Measurements from ENCODE around the gene HES6.
A peak's percentile ranks its signal among the peaks of the same experiment; 100 is the strongest.

Gene HES6

GRCh38 chr2:238231251-238231793 lies 8.5 kb downstream of the HES6 start:
- DNase-seq: no peak

GRCh38 chr2:238230699-238231098 lies 9.1 kb downstream of the HES6 start:
- DNase-seq: no peak

GRCh38 chr2:238228700-238229099 lies 11.1 kb downstream of the HES6 start:
- DNase-seq: peak in 1 of 2 experiments; percentile 12

GRCh38 chr2:238227587-238228032 lies 12.2 kb downstream of the HES6 start:
- no peak for DNase-seq

- no peak for DNase-seq
These were observed 12.9 kb downstream of the HES6 start for GRCh38 chr2:238226698-238227586.

GRCh38 chr2:238225911-238226697 lies 13.7 kb downstream of the HES6 start:
- DNase-seq: no peak

GRCh38 chr2:238225121-238225520 lies 14.7 kb downstream of the HES6 start:
- DNase-seq: no peak

GRCh38 chr2:238224356-238225035 lies 15.3 kb downstream of the HES6 start:
- no peak for DNase-seq

- no peak for DNase-seq
These were observed 18.8 kb downstream of the HES6 start for GRCh38 chr2:238220892-238221521.

- DNase-seq: no peak
These were observed 19.5 kb downstream of the HES6 start for GRCh38 chr2:238220274-238220891.

- DNase-seq: peak; percentile 58 to 88
These were observed 23.1 kb downstream of the HES6 start for GRCh38 chr2:238216651-238217184.

- DNase-seq: no peak
These were observed 32.8 kb downstream of the HES6 start for GRCh38 chr2:238207006-238207405.

GRCh38 chr2:238203973-238204683 lies 35.7 kb downstream of the HES6 start:
- DNase-seq: no peak

GRCh38 chr2:238203094-238203972 lies 36.5 kb downstream of the HES6 start, which contains the start of gene ILKAP:
TSS of gene ILKAP (minus strand) at chr2:238203695. CDS start at chr2:238203553, 142 bp downstream.
- peak; percentile 55 to 88 for DNase-seq

- DNase-seq: no peak
These were observed 37.3 kb downstream of the HES6 start for GRCh38 chr2:238202326-238203093.

- no peak for DNase-seq
These were observed 49.4 kb downstream of the HES6 start for GRCh38 chr2:238190445-238190844.

All from NCI-H446 (cell line).